ENCODE measurements around the gene DYNC1I1. TPM values are rescaled to one million over a fixed set of nuclear protein-coding genes. Genes with fewer than 3 reads are reported as not detected.

DYNC1I1 gene
- total and polyA plus RNA-seq, 2 of the 4 experiments (the other 2 are of a cell fraction) = under 0.01 to 0.15 TPM

DNA sequence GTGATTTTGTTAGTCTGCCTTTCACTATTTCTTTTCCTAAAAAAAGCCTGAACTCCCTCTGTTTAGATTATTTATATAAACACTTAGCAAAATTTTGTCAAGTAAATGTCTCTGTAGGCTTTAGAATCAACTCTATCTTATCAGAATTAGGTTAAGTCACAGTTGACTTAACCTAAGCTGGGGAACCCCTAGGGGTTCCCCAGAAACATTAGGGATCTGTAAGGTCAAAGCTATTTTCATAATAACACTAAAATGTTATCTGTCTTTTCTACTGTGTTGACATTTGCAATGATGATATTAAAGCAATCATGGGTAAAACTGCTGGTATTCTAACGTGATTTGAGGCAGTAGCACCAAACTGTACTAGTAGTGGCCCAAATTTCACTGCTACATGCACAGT, 24.3 kb downstream of the DYNC1I1 start:
- no peak for ATAC-seq (ENCODE audit: low read depth)
- no peaks in the 10 kb centered on the region for H3K4me1 ChIP-seq (ENCODE audit: control insufficient read depth, insufficient read depth, low read length)
- H2BK15ac ChIP-seq (ENCODE audit: low read depth, low read length) = no peak overlapping the region
- no peaks in the 10 kb centered on the region for H3K79me1 ChIP-seq (ENCODE audit: low read depth in 1 of 2, low read length in 2 of 2)
- no peak overlapping the region for H4K91ac ChIP-seq (ENCODE audit: insufficient read depth, low read depth, low read length)
- no peak overlapping the region for H3K14ac ChIP-seq (replicated peaks; ENCODE audit: low read depth, low read length)
- no peak overlapping the region for H3K23ac ChIP-seq (ENCODE audit: low read depth, low read length)
- dilution Hi-C loops (cut with HindIII; ENCODE audit: low sequenced_read_pairs, unreplicated experiment) (no loop called here), in situ Hi-C loops (cut with MboI; ENCODE audit: low sequenced_read_pairs) (no loop called here), intact Hi-C loops (cut with micrococcal nuclease) (no loop called here)
- H3K9ac ChIP-seq (ENCODE audit: low read depth, low read length) = no peak overlapping the region
- H4K5ac ChIP-seq (ENCODE audit: low read depth, low read length) = no peak overlapping the region
- ChIA-PET CTCF (no interaction called here), POLR2A (ENCODE audit: unreplicated experiment) (no interaction called here)
- no peak overlapping the region for H3K4ac ChIP-seq (ENCODE audit: low read depth, low read length)
- no peak overlapping the region for H3K27ac ChIP-seq (ENCODE audit: insufficient read depth, low read length)
- H2BK5ac ChIP-seq (ENCODE audit: low read depth, low read length, poor library complexity, severe bottlenecking) = no peak overlapping the region
- H2AK5ac ChIP-seq (ENCODE audit: low read depth, low read length) = no peak overlapping the region
- no peaks in the 10 kb centered on the region for H3K36me3 ChIP-seq (ENCODE audit: control insufficient read depth, insufficient read depth, low read length)
- H4K8ac ChIP-seq (ENCODE audit: low read depth in 2 of 2, low read length in 2 of 2) = no peak overlapping the region
- BruUV-seq (replicated peaks) = no TSS peak
- H3K4me2 ChIP-seq (ENCODE audit: low read depth, low read length) = no peak overlapping the region
- no peaks in the 10 kb centered on the region for H3K27me3 ChIP-seq (ENCODE audit: control insufficient read depth, insufficient read depth, low read length)
- H3K9me3 ChIP-seq (ENCODE audit: control insufficient read depth, insufficient read depth, low read length) = no peaks in the 10 kb centered on the region
- no peak overlapping the region for H2BK120ac ChIP-seq (ENCODE audit: low read depth, low read length)
- no peak overlapping the region for H3K18ac ChIP-seq (ENCODE audit: low read depth, low read length)
- no CpG with 5 or more reads among the region's 1 CpG for WGBS, 2 experiments (ENCODE audit: extremely low coverage in 2 of 2, insufficient read length in 1 of 2)
- H2AK9ac ChIP-seq (replicated peaks; ENCODE audit: low read depth, low read length, poor library complexity) = no peak overlapping the region
- H4K20me1 ChIP-seq (ENCODE audit: insufficient read depth, low read length) = no peaks in the 10 kb centered on the region
- H2BK20ac ChIP-seq (ENCODE audit: low read depth, low read length) = no peak overlapping the region
- DNase-seq = no peak
- no peaks in the 10 kb centered on the region for H3K9me1 ChIP-seq (ENCODE audit: insufficient read depth, low read length)
- no peak overlapping the region for H3K56ac ChIP-seq (ENCODE audit: extremely low read depth, insufficient read depth, low read length)
- H2AFZ ChIP-seq (replicated peaks; ENCODE audit: low read length, poor library complexity) = no peak overlapping the region
- TF ChIP-seq, protein P1, sequence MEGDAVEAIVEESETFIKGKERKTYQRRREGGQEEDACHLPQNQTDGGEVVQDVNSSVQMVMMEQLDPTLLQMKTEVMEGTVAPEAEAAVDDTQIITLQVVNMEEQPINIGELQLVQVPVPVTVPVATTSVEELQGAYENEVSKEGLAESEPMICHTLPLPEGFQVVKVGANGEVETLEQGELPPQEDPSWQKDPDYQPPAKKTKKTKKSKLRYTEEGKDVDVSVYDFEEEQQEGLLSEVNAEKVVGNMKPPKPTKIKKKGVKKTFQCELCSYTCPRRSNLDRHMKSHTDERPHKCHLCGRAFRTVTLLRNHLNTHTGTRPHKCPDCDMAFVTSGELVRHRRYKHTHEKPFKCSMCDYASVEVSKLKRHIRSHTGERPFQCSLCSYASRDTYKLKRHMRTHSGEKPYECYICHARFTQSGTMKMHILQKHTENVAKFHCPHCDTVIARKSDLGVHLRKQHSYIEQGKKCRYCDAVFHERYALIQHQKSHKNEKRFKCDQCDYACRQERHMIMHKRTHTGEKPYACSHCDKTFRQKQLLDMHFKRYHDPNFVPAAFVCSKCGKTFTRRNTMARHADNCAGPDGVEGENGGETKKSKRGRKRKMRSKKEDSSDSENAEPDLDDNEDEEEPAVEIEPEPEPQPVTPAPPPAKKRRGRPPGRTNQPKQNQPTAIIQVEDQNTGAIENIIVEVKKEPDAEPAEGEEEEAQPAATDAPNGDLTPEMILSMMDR (conservative IDR thresholded peaks at IDR 0.05; ENCODE audit: low read depth, low read length) = no peak
- no peak overlapping the region for H3K4me3 ChIP-seq (ENCODE audit: insufficient read depth, low read depth, low read length)
